LHCN-M2 (cell line): Measurements from ENCODE around the gene FEV. TPM values are rescaled to one million over a fixed set of nuclear protein-coding genes. Genes with fewer than 3 reads are reported as not detected.
"Not testable (repeated sequence)": the region's sequence is repeated elsewhere in the genome, so short reads cannot be mapped to it uniquely, and the experiment has no call there.

Experiments
- DNase-seq: peaks from one replicate; pipeline ENCODE4 v3.0.0-alpha.2; 2012; ENCODE audit warnings: low read depth
- total RNA-seq: library from RNA; depleted of rRNA; stranded (reverse); fragments of >200 nt; gene quantifications from 2 replicates; pipeline ENCODE4 v1.2.3, GENCODE V29; 2014; rRNA removed

FEV gene
- total RNA-seq, 1 experiment from 2014 or later, result not detected

DNA sequence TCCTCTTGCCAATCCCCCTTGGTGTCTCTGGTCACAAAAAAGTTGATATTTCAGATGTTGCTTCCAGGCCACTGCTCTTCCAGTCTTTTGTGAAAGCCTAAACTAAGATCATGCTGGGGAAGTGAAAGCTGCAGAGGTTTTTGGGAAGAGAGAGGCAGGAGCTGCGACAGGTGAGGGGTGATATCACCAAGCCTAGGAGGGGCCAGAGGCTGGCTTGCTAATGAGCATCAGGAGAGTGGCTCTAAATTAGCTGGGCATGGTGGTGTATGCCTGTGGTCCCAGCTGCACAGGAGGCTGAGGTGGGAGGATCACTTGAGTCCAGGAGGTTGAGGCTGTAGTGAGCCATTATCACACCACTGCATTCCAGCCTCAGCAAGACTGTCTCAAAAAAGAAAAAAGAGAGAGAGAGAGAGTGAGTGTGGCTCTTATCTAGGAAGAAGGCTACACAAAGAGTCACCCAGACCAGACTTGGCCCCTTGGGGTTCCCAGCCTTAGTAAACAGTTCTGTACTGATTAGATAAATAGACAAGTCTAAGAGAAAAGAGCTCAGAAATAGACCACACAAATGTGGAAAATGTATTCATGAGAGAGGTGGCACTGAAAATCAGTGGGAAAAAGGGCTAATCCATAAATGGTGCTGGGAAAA, 40.1 kb downstream of the FEV start:
- DNase-seq, result no peak

DNA sequence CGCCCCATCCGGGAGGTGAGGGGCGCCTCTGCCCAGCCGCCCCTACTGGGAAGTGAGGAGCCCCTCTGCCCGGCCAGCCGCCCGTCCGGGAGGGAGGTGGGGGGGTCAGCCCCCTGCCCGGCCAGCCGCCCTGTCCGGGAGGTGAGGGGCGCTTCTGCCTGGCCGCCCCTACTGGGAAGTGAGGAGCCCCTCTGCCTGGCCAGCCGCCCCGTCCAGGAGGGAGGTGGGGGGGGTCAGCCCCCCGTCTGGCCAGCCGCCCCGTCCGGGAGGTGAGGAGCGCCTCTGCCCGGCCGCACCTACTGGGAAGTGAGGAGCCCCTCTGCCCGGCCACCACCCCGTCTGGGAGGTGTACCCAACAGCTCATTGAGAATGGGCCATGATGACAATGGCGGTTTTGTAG, 53.2 kb downstream of the FEV start:
- DNase-seq, result not testable (repeated sequence)

Other genes with a start within 250 kb of the FEV start
- 6.1 TPM in 2 replicates for gene CYP27A1, start 203.0 kb downstream of the FEV start, total RNA-seq
- gene PRKAG3, start 153.4 kb downstream of the FEV start, total RNA-seq, result 0.46 TPM in 1 of 2 replicates, not detected in the other
- 0.23 TPM in 1 of 2 replicates, not detected in the other for gene WNT6, start 125.4 kb downstream of the FEV start, total RNA-seq
- 0.06 TPM in 1 of 2 replicates, not detected in the other for gene WNT10A, start 104.3 kb downstream of the FEV start, total RNA-seq
- gene CDK5R2, start 25.5 kb downstream of the FEV start, total RNA-seq, result 0.17 and 0.38 TPM in 2 replicates
- not detected in 2 replicates for gene CRYBA2, start 8.2 kb upstream of the FEV start, total RNA-seq
- under 0.01 TPM in 1 of 2 replicates, not detected in the other for gene CFAP65, start 56.3 kb upstream of the FEV start, total RNA-seq
- not detected in 2 replicates for gene IHH, start 75.7 kb upstream of the FEV start, total RNA-seq
- 18.0 and 22.2 TPM in 2 replicates for gene NHEJ1, start 175.6 kb upstream of the FEV start, total RNA-seq
- 0.06 TPM in 1 of 2 replicates, not detected in the other for gene SLC23A3, start 184.8 kb upstream of the FEV start, total RNA-seq
- gene CNPPD1, start 191.7 kb upstream of the FEV start, total RNA-seq, result 21.3 and 22.8 TPM in 2 replicates
- 70.3 and 88.3 TPM in 2 replicates for gene RETREG2, start 193.1 kb upstream of the FEV start, total RNA-seq
- gene ZFAND2B, start 221.6 kb upstream of the FEV start, total RNA-seq, result 34.0 and 39.9 TPM in 2 replicates
- gene ABCB6, start 233.8 kb upstream of the FEV start, total RNA-seq, result 22.7 and 23.5 TPM in 2 replicates
- 41.6 and 57.0 TPM in 2 replicates for gene ATG9A, start 244.5 kb upstream of the FEV start, total RNA-seq
- gene ANKZF1, start 244.6 kb upstream of the FEV start, total RNA-seq, result 26.3 and 30.1 TPM in 2 replicates